Smooth muscle cell (in vitro differentiated cells): Measurements from ENCODE around the gene PLEKHB1. TPM values are rescaled to one million over a fixed set of nuclear protein-coding genes. Genes with fewer than 3 reads are reported as not detected.

Experiments used
- DNase-seq: peaks from one replicate; lab custom pipeline; 2025; ENCODE audit not compliant: unreplicated experiment; lab: John Stamatoyannopoulos, UW
- H2AFZ ChIP-seq: fragments of 200-600 bp; sonication (generic); 2 replicates; pipeline ENCODE4 v1.6.0; 2016; ENCODE audit warnings: antibody characterized with exemption, low read depth, mild to moderate bottlenecking
- H3F3A ChIP-seq: fragments of 200-600 bp; sonication (generic); 2 replicates; pipeline ENCODE4 v1.6.0; 2017; ENCODE audit warnings: antibody characterized with exemption, low read depth
- H3K27ac ChIP-seq: fragments of 200-600 bp; sonication (generic); 2 replicates; pipeline ENCODE4 v1.5.1; 2016; ENCODE audit warnings: low read depth, mild to moderate bottlenecking
- H3K27me3 ChIP-seq: fragments of 200-600 bp; sonication (generic); 2 replicates; pipeline ENCODE4 v1.6.1; 2016; ENCODE audit warnings: low read depth, mild to moderate bottlenecking
- H3K36me3 ChIP-seq: fragments of 200-600 bp; sonication (generic); 2 replicates; pipeline ENCODE4 v1.5.1; 2016; ENCODE audit warnings: low read depth
- H3K4me1 ChIP-seq: fragments of 200-600 bp; sonication (generic); 2 replicates; pipeline ENCODE4 v1.5.1; 2016; ENCODE audit warnings: low read depth
- H3K4me2 ChIP-seq: fragments of 200-600 bp; sonication (generic); 2 replicates; pipeline ENCODE4 v1.6.0; 2016; ENCODE audit warnings: mild to moderate bottlenecking
- H3K4me3 ChIP-seq: fragments of 200-600 bp; sonication (generic); 2 replicates; pipeline ENCODE4 v1.5.1; 2016; ENCODE audit warnings: mild to moderate bottlenecking
- H3K79me2 ChIP-seq: fragments of 200-600 bp; sonication (generic); 2 replicates; pipeline ENCODE4 v1.6.0; 2016; ENCODE audit warnings: low read depth, mild to moderate bottlenecking
- H3K9ac ChIP-seq: fragments of 200-600 bp; sonication (generic); 2 replicates; pipeline ENCODE4 v1.6.0; 2016; ENCODE audit warnings: low read depth
- H3K9me3 ChIP-seq: fragments of 200-600 bp; sonication (generic); replicated peaks from 2 replicates; pipeline ENCODE4 v1.5.1; 2016; ENCODE audit warnings: low read depth
- H4K20me1 ChIP-seq: fragments of 200-600 bp; sonication (generic); 2 replicates; pipeline ENCODE4 v1.6.0; 2016; ENCODE audit warnings: low read depth
- WGBS: methylation state at CpG from one replicate; pipeline ENCODE4 v1.1.7; 2016; ENCODE audit warnings: low lambda C conversion rate; 5-methylcytosine and 5-hydroxymethylcytosine counted together
- polyA plus RNA-seq: library from polyadenylated mRNA; unstranded; fragments of >200 nt; fragmentation: Nextera tagmentation; extraction: Ambion mirVana; gene quantifications from 2 replicates; pipeline ENCODE4 v1.2.1, GENCODE V29; 2016
- total RNA-seq: library from RNA; depleted of rRNA; stranded (reverse); fragments of >200 nt; gene quantifications from 2 replicates; pipeline ENCODE4 v1.2.3, GENCODE V29; 2014
- TF ChIP-seq, protein P1 (sequence below): fragments of 200-600 bp; sonication (generic); IDR thresholded peaks from 2 replicates; pipeline ENCODE4 v1.5.1; 2017; ENCODE audit warnings: borderline replicate concordance, mild to moderate bottlenecking, antibody characterized with exemption; ENCODE audit not compliant: insufficient read depth, poor library complexity, severe bottlenecking

Gene PLEKHB1
- total and polyA plus RNA-seq, 2 experiments from 2014 or later = 0.22 to 2.5 TPM

DNA sequence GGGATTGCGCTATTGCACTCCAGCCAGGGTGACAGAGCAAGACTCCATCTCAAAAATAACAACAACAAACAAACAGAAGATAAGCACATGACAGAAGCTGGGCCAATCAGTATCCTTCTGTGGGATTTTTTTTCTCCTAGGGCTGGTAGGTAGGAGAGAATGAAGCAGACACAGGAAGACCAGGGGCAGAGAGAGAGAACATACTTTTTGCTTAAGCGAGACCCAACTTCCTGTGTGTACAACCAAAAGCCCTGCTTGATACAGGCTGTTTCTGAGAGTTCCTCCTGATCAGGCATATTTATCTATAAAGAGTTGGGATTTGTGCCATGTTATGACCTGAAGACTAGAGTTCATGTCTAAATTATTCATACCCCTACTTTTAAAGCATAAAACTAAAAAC lies 12.4 kb upstream of the PLEKHB1 start:
- no peak overlapping the region for H3K9ac ChIP-seq
- no peak for DNase-seq
- WGBS = 100% methylated on average over 2 of the region's 2 CpGs

DNA sequence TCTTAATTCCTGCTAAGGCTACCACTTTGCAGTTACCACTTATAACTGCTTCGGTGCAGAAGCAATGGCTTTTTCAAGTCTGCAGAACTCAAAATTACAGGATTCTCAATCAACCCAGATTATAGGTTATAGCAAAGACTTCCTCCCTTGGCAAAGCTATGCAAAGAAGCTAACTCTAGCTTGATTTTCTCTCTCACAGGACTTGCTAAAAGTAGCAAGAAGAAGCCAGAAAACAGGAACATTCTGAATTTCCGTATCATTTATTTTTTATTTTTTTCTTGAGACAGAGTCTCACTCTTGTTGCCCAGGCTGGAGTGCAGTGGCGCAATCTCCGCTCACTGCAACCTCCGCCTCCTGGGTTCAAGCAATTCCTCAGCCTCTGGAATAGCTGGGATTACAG lies 10.7 kb upstream of the PLEKHB1 start:
- Histone ChIP-seq H3F3A (no peaks in the 10 kb centered on the region), H3K4me3 (no peak overlapping the region), H3K9ac (no peak overlapping the region), H3K36me3 (no peaks in the 10 kb centered on the region), H4K20me1 (no peaks in the 10 kb centered on the region), H3K4me2 (no peak overlapping the region), H2AFZ (no peak overlapping the region), H3K79me2 (no peaks in the 10 kb centered on the region), H3K27ac (no peak overlapping the region), H3K4me1 (no peaks in the 10 kb centered on the region), H3K27me3 (no peaks in the 10 kb centered on the region), H3K9me3 (no peaks in the 10 kb centered on the region)
- TF ChIP-seq, protein P1, sequence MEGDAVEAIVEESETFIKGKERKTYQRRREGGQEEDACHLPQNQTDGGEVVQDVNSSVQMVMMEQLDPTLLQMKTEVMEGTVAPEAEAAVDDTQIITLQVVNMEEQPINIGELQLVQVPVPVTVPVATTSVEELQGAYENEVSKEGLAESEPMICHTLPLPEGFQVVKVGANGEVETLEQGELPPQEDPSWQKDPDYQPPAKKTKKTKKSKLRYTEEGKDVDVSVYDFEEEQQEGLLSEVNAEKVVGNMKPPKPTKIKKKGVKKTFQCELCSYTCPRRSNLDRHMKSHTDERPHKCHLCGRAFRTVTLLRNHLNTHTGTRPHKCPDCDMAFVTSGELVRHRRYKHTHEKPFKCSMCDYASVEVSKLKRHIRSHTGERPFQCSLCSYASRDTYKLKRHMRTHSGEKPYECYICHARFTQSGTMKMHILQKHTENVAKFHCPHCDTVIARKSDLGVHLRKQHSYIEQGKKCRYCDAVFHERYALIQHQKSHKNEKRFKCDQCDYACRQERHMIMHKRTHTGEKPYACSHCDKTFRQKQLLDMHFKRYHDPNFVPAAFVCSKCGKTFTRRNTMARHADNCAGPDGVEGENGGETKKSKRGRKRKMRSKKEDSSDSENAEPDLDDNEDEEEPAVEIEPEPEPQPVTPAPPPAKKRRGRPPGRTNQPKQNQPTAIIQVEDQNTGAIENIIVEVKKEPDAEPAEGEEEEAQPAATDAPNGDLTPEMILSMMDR = no peak
- DNase-seq = no peak
- 96% methylated on average over 5 of the region's 5 CpGs for WGBS

More for the DNA sequence above, 12.4 kb upstream of the PLEKHB1 start:
- no peak overlapping the region for H2AFZ ChIP-seq
- H3K27me3 ChIP-seq = no peaks in the 10 kb centered on the region
- no peaks in the 10 kb centered on the region for H3K79me2 ChIP-seq
- H3F3A ChIP-seq = no peaks in the 10 kb centered on the region
- H3K36me3 ChIP-seq = no peaks in the 10 kb centered on the region
- no peaks in the 10 kb centered on the region for H3K4me1 ChIP-seq
- no peak overlapping the region for H3K27ac ChIP-seq
- H3K9me3 ChIP-seq = no peaks in the 10 kb centered on the region
- TF ChIP-seq, protein P1 = no peak
- H4K20me1 ChIP-seq = no peaks in the 10 kb centered on the region
- H3K4me3 ChIP-seq = no peak overlapping the region
- H3K4me2 ChIP-seq = no peak overlapping the region

DNA sequence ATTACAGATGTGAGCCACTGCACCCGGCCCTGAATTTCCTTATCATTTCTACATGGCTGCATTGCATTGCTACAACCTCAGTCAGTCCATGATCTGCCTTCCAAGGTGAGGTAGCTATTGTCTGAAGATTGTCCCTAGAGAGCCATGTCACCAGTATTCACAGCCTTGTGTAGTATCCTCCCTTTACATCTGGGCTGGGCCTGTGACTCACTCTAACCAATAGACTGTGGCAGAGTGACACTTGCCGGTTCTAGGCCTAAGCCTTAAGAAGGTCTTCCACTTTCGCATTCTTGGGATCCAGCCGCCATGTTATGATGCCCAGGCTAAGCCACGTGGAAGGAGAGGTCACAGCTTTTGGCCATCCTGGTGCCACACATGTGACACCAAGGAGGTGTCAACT lies 10.1 kb upstream of the PLEKHB1 start:
- Histone ChIP-seq H2AFZ (no peak overlapping the region), H3K27me3 (no peaks in the 10 kb centered on the region), H3K4me2 (no peak overlapping the region), H3K36me3 (no peaks in the 10 kb centered on the region), H3K27ac (no peak overlapping the region), H3K4me3 (no peak overlapping the region), H3K9ac (no peak overlapping the region), H3K9me3 (no peaks in the 10 kb centered on the region), H3K4me1 (no peaks in the 10 kb centered on the region), H4K20me1 (no peaks in the 10 kb centered on the region), H3F3A (no peaks in the 10 kb centered on the region), H3K79me2 (no peaks in the 10 kb centered on the region)
- TF ChIP-seq, protein P1 = no peak
- WGBS = 97% methylated on average over 5 of the region's 5 CpGs
- no peak for DNase-seq

DNA sequence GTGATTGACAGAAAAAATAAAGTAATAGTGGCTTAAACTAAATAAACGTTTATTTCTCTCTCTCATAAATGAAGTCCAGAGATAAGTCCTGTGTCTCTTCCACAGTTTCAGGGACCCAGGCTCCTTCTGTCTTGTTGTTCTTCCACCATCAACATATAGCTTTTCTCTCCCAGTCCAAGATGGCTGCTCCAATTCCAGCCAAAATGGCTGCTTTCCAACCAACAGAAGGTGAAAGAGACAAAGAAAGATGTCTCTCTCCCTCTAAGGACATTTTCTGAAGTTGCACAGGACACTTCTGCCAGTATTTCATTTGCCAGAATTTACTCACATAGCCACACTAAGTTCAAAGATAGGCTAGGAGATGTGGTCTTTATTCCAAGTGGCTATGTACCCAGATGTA lies 9.4 kb upstream of the PLEKHB1 start:
- H3K4me1 ChIP-seq = no peaks in the 10 kb centered on the region
- H3K79me2 ChIP-seq = no peaks in the 10 kb centered on the region
- no peaks in the 10 kb centered on the region for H4K20me1 ChIP-seq
- H3K4me3 ChIP-seq = no peak overlapping the region
- H3K4me2 ChIP-seq = no peak overlapping the region
- H3K27ac ChIP-seq = no peak overlapping the region
- no peaks in the 10 kb centered on the region for H3K9me3 ChIP-seq
- TF ChIP-seq, protein P1 = no peak
- no peak for DNase-seq
- H3F3A ChIP-seq = no peaks in the 10 kb centered on the region
- 97% methylated on average over 1 of the region's 1 CpG for WGBS
- H3K9ac ChIP-seq = no peak overlapping the region
- no peaks in the 10 kb centered on the region for H3K36me3 ChIP-seq
- H3K27me3 ChIP-seq = no peaks in the 10 kb centered on the region
- no peak overlapping the region for H2AFZ ChIP-seq
